GM18873 (cell line): ENCODE results near the gene PDGFRB.

ENCODE experiments used
- ATAC-seq: cut with Tn5 transposase; IDR thresholded peaks from one replicate; pipeline ENCODE4 v1.9.1; 2021; ENCODE audit warnings: mild to moderate bottlenecking, moderate library complexity, moderate number of reproducible peaks; ENCODE audit not compliant: unreplicated experiment, low FRiP score

Gene PDGFRB

GRCh38 chr5:150073086-150073625 lies 82.5 kb downstream of the PDGFRB start:
- ATAC-seq: no peak

- no peak for ATAC-seq
These were observed 84.8 kb downstream of the PDGFRB start for GRCh38 chr5:150070821-150071220.

GRCh38 chr5:150069672-150070627 lies 85.7 kb downstream of the PDGFRB start:
- ATAC-seq: no peak

- no peak for ATAC-seq
These were observed 86.5 kb downstream of the PDGFRB start for GRCh38 chr5:150068961-150069645.

GRCh38 chr5:150068472-150068871 lies 87.2 kb downstream of the PDGFRB start:
- no peak for ATAC-seq

- ATAC-seq: no peak
These were observed 87.6 kb downstream of the PDGFRB start for GRCh38 chr5:150068071-150068470.

GRCh38 chr5:150067405-150067960 lies 88.2 kb downstream of the PDGFRB start:
- no peak for ATAC-seq

GRCh38 chr5:150066901-150067396 lies 88.7 kb downstream of the PDGFRB start:
- ATAC-seq: no peak

GRCh38 chr5:150066436-150066835 lies 89.2 kb downstream of the PDGFRB start:
- no peak for ATAC-seq

GRCh38 chr5:150065886-150066285 lies 89.8 kb downstream of the PDGFRB start:
- ATAC-seq: no peak

GRCh38 chr5:150065346-150065745 lies 90.3 kb downstream of the PDGFRB start:
- no peak for ATAC-seq

- ATAC-seq: no peak
These were observed 90.9 kb downstream of the PDGFRB start for GRCh38 chr5:150064681-150065220.
